GM04503 (cell line): ENCODE measurements around the gene HMGB2.

Experiments used
- DNase-seq: peaks from one replicate; pipeline ENCODE4 v3.0.0-alpha.2; 2012; ENCODE audit warnings: low read depth

Gene HMGB2

DNA sequence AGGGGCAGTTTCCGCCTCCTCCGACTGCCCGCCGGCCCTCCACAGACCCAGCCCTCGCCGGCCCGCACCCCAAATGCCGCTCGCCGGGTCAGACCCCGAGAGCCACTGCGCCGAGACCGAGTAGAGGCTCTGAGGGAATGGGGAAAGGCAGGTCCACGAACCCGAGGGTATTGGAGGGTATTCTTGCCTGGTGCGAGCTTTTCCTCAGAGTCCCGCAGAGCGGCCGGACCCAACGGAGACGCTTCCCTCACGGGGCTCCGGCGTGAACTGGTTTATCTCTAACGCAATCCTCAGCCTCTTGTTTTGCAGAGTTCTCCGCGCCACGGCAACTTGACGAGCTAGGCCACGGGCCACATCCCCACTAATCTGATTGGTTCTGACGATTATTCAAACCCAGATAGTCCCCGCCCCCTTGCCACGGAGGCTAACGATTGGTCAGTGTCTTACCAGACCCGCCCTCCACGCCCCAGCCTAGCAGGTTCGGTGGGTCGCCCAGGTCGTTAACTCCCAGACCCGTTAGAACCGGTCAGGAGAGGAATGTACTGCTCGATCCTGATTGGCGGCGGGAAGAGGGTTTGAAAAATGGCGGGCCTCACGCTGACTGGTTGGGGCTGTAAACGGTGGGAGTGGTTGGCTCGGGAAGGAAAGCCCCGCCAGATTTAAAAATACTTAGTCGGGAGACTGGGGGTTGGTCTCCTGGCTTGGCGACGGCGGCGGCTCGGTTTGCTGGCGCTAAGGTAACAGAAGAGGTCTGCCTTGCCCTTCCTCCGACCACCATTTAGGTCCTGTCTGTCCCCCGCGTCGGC, at the start of gene HMGB2:
TSS of gene HMGB2 (minus strand) at position 274 of the 806 bp plus-strand sequence. CDS start 709 bp downstream, outside the sequence.
- peak; percentile 98 for DNase-seq

DNA sequence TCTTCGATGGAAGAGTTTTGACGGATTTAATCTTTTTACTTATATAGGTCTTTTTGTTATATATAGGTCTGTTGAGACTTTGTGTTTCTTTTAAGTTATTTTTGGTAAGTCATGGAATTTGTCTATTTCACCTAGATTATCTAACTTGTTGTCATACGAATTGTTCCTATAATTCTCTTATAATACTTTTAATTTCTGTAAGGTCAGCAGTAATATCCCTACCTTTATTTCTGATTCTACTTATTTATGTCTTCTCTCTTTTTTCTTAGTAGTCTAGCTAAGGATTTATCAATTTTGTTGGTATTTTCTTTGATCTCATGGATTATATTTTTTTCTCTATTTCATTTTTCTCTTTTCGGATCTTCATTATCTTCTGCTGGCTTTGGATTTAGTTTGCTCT, 48.2 kb upstream of the HMGB2 start:
- no peak for DNase-seq

DNA sequence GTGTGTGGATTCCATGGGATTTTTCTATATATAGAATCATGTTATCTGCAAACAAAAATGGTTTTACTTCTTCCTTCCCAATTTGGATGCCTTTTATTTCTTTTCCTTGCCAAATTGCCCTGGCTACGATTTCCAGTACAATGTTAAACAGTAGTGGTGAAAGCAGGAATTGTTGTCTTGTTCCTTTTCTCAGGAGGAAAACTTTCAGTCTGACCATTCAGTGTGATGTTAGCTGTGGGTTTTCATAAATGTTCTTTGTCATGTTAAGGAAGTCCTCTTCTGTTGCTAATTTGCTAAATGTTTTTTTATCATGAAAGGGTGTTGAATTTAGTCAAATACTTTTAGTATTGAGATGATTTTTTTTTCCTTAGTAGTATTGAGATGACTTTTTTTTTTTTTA, 47.5 kb upstream of the HMGB2 start:
- no peak for DNase-seq

DNA sequence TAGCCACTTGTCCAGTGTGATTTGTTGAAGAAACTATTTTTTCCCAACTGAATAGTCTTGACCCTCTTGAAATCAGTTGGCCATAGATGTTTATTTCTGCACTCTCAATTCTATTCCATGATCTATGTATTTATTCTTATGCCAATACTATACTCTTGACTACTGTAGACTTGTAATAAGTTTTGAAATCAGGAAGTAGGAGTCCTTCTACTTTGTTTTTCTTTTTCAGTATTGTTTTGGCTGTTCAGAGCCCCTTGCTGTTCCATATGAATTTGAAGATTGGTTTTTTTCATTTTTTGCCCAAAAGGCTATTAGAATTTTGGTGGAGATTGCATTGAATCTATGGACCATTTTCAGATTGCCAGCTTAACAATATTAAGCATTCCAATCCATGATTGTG, 46.8 kb upstream of the HMGB2 start:
- no peak for DNase-seq

DNA sequence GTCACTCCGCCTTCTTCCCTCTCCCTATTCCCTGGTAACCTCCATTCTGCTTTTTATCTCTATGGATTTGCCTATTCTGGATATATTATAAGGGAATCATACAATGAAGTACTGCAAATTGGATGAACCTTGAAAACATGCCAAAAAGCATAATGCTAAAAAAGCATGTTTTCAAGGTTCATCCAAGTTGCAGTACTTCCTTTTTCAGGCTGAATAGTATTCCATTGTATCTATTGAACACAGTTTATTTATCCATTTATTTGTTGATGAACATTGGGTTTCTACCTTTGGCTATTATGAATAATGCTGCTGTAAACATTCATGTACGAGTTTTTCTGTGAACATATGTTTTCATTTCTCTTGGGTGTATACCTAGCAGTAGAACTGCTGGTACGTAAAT, 45.8 kb upstream of the HMGB2 start:
- no peak for DNase-seq

DNA sequence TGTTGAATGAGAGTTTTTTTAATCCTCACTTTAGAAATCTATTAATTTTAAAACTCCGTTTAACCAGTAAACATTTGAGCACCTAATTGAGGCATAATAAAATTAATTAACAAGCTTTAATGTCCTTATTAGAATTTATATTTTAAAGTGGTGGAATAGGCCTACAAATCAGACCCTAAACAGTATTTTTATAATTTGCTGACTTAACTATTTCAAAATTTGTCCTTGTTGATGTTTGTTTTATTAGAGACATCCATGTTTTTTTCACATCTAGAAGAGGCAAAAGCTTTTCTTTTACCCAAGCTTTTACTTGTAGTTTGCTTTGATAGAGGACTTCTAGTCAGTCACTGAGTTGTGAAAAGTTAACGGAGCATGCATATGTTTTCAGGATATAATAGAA, 40.4 kb upstream of the HMGB2 start:
- no peak for DNase-seq

DNA sequence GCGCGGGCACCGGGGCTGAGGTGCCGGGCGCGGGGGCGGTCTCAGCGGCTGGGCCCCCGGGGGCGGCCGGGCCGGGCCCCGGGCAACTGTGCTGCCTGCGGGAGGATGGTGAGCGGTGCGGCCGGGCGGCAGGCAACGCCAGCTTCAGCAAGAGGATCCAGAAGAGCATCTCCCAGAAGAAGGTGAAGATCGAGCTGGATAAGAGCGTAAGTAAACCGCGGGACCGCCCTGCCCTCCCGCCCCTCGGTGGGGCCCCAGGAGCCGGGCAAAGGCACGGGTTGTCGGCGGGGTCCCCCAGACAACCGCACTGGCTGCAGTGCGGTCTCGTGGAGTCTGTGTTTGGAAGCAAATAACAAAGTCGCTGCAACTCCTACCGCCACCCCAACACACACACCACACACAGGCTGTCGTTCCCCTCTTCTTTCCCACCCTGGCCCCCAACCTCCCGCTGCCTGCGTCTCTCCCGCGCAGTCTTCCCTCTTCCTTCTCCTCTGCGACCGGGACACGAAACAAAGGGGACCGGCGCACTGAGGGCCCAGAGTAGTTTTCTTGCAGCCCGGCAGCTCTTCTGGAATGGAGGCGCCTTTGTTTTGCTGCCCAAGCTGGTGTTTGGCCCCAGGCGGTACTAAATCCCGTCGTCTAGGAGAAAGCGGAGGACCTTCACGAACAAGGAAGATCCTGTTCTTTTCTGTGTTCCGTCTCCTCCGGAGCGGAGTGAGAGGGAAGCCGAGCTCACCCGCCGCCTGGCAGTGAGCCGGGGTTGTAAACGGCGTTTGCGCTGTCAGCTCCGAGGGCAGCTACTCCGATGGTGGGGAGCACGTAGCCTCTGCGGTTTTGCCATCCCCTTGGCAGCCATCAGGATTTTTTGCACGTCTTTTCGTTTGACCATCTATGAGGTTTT, 37.4 kb upstream of the HMGB2 start:
- peak; percentile 34 for DNase-seq

DNA sequence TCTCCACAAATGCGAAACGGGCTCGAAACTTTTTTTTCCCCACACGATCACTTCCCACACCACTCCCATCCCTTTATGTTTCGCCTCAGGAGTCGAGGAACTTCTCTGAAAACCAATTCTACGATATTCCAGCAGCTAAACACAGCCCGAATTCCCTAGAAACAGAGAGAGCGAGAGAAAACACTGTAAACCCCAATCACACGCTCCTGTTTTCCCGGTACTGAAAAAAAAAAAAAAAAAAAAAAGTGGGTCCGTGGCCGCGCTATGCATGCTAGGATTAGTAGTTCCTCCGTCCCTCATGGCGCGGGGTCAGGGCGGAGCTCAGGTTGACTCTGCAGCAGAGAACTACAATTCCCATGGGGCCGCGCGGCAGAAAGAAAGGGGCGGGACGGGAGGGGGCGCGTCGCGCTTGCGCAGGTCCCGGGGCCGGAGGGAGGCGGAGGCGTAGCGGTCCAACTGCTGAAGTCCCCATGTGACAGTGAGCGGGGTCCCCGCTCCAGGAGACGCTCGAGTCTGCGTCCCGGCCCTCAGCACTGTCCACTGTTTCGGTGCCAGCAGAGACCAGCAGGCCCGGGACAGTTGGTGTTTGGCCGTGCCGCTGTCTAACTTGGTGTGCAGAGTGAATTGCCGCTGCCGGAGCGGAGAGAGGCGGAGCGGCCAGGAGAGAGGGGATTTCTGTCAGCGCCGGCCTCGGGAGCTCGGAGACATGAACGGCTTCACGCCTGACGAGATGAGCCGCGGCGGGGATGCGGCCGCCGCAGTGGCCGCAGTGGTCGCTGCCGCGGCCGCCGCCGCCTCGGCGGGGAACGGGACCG, 36.5 kb upstream of the HMGB2 start, which contains the start of gene SAP30:
TSS of gene SAP30 (plus strand) at position 478 of the 815 bp plus-strand sequence. CDS start at position 707, 229 bp downstream.
- DNase-seq: peak; percentile 86

DNA sequence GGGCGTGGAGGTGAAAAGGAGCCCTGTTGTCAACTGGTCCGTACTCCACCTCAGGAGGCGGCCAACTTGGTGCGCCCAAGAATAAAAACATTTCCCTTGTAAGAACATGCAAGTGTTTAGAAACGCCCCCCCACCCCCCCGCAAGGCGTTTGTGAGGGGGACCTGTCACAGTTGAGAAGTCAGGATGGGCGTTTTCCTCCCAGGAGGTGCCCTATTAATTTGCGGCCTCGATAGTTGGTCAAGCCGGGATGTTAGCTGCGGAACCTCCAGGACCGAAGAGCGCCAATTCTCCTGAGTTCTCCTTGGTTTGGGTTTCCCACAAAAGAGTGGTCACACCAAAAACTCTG, 35.9 kb upstream of the HMGB2 start:
- DNase-seq: no peak

DNA sequence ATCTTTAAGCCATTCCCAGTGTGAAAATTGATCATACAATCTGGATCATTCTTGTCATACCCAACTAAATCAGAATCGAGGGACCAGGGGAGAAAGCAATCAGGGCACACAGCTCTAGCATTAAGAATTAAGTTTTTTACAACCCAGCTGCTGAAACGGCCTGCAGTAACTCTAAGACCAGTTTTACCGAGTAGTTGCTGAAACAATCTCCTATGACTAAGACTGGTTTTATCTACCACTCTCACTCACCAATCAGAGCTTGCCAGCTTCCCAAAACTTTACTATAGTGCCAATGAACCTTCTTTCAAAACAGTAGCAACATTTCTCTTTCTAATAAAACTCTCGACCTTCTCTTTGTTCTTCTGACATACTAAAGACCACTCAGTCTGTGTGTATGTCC, 33.8 kb upstream of the HMGB2 start:
- DNase-seq: no peak

DNA sequence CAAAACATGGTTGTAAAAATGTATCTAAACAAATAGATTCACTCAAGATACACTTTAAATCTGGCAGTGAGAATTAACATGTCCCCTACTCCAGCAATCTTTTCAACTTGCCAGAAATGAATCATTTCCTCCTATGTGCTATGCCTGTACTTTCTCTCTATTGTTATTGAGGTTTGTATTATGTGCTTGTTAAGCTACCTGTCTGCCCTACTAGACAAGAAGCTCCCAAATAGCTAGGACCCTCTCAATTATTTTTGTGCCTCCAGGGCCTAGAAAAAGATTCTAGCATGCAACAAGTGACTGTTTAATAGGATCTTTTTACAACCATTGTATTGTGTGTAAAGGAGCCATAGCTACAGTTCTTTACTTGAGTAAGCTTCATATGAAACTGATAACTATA, 33.1 kb upstream of the HMGB2 start:
- no peak for DNase-seq

DNA sequence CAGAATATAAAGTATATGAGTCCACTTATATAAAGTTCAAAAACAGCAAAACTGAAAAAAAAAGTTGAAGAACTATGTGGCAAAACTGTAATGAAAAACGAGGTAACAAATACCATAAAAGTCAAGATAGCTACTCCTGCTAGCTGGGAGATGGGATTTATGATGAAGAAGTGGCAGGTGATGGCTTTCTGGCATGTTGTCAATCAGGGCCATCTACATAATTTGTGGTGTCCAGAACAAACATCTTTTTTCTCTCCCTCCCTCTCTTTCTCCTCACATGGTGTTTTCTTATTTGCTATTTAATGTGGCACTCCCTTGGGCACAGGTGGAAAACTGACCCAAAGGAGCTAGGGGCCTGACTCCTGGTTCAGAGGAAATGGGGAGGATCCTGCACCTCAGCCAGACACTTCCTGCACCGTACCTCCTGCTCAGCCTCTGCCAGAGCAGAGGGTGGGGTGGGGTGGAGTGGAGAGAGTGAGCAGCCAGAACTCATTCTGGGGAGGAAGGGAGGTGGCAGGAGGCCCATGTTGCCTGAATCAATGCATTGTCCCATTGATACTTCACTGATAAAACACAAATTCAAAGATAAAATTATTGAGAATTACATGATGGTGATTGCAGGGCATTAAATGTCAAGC, 31.3 kb upstream of the HMGB2 start:
- no peak for DNase-seq

DNA sequence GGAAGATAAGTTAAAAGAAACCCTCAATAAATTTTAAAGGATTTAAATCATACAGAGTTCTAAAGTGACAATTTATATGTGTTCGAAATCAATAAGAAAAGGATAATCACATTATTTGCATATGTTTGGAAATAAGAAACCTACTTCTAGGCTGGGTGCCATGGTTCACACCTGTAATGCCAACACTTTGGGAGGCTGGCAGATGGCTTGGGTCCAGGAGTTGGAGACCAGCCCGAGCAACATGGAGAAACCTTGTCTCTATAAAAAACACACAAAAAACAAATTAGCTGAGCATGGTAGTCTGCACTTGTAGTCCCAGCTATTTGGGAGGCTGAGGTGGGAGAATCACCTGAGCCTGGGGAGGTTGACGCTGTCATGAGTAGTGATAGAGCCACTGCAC, 28.5 kb upstream of the HMGB2 start:
- DNase-seq: no peak

DNA sequence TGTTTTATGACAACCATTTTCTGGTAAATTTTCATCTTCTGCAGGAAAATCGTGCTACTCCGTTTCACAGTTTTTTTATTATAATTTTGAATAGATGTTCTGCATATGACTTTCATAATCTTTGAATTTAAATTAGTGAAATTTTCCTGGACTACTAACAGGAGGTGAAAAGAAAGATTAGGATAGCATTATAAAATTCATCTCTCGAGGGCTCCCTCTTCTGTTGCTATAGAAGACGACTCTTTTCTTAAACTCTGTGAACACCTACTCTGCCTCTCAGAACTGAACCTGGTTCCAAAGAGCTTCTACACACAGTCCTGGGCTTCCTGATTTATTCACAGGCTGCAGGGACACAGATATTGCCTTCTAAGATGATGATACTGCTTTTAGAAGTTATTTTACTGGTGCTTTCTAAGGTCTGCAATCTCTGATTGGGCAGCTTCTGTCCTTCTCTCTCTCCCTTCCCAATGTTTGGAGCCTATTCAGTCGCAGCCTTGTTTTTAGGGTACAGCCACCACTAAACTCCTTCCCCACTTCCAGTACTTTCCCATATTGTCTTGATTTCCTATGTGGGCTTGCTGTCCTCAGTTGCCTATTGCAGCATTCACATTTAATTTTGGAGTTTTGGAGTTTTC, 26.5 kb upstream of the HMGB2 start:
- DNase-seq: no peak

DNA sequence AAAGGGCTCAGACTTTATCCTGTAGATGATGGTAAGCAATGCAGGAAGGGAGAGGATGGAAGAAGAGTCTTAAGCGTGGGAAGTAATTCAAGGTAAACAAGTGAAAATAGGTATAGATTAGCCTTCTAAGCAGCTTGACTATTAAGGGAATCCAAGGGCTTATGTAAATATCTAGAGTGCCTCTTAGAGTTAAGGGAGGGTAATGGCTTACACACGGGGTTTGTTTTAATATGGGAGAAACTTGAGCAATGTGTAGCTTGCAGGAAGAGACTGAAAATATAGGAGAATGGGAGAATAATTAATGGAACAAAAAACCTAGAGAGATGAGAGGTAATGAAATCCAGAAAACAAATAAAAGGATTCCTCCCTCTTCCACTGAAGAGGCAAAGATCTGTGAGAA, 23.8 kb upstream of the HMGB2 start:
- no peak for DNase-seq

DNA sequence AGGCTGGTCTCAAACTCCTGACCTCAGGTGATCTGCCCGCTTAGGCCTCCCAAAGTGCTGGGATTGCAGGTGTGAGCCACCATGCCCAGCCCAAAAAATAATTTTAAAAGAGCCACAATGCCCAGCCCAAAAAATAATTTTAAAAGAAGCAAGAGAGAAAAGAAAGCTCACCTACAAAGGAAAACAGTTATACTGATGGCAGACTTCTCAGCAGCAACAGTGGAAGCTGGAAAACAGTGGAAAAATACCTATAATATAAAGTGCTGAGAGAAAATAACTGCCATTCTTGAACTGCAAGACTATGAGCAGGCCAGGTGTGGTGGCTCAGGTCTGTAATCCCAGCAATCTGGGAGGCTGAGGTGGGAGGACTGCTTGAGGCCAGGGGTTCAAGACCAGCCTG, 13.3 kb upstream of the HMGB2 start:
- DNase-seq: no peak

DNA sequence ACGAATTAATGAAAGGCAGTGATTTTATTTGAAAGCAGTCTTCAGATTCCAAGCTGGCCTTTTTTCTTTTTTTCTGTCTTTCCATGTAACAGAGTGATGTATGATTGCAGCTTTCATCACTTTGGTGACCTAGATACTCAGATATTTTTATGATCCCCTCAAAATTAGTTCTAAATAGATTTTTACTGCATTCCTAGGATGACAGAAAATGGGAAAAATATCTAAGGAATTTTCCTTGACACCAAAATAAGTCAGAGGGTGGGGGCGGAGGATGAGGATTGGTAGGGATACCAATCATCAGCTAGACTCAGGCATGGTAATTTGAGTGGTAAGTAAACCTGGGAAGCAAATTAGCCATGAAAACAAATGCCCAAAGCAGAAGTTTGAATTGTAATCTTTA, 11.9 kb upstream of the HMGB2 start:
- peak; percentile 66 for DNase-seq

DNA sequence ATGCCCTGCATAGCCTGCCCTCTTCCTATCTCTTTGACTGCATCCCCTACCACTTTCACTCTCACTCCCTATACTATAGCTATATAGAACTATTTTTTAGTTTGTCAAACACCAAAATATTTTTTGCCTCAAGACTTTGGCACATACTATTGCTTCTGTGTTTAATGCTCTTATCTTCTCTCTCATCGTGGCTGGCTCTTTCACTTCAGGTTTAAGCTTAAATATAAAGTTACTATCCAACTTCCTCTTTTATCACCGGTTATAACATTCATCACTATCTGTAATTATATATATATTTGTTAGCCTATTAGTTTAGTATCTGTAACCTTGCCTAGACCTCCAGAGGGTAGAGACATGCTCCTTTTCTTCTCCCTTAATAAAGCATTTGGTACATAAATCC, 11.5 kb upstream of the HMGB2 start:
- DNase-seq: no peak

DNA sequence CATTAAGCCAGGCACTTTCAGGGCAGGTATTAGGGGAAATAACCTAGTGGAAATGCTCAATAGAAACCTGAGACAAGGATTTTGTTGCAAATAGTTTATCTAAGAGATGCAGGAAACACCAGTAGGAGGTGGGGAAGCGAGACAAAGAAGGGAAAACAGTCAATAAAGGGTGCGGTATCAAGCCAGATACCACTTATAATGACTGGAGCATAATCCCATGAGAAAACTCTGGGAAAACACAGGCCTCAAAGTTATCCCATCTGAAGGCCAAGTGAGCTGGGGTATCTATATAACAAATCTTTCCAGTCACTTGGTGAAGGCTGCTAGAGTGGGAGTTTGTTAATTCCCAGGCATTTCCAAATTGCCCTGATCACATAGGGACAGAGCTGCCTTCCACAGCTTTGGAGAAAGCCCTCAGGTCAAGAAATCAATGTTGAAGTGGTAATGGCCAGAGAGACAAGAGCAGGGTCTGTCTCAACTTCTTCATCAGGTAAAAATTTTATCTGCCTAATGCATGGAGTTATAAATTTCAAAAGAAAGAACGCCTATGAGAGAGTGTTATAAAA, 9.8 kb upstream of the HMGB2 start:
- no peak for DNase-seq

DNA sequence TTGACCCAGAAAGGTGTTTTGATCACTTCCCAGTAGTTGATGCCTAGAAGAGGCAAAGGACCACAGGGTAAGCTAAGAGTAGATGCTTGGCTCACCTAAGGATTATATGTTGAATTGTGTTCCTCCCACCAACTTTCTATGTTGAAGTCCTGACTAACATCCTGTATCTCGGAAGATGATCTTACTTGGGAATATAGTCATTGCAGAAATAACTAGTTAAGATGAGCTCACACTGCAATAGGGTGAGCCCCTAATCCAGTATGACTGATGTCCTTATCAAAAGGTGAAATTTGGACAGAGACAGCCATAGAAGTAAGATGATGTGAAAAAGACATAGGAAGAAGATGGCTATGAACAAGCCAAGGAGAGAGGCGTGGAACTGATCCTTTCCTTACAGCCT, 3.3 kb upstream of the HMGB2 start:
- no peak for DNase-seq
